ACC112 (cell line): ENCODE data around the gene OR9A2.

Experiments
- H2AFZ ChIP-seq: fragments of 200-600 bp; sonication (generic); one replicate; pipeline ENCODE4 v1.6.0; 2017; ENCODE audit warnings: antibody characterized with exemption, low read length; ENCODE audit not compliant: unreplicated experiment
- H3K27ac ChIP-seq: fragments of 200-600 bp; sonication (generic); 2 replicates; pipeline ENCODE4 v1.5.1; 2014; ENCODE audit warnings: low read depth, mild to moderate bottlenecking, antibody characterized with exemption, low read length, moderate library complexity
- H3K27me3 ChIP-seq: fragments of 200-600 bp; sonication (generic); 2 replicates; pipeline ENCODE4 v1.6.1; 2014; ENCODE audit warnings: mild to moderate bottlenecking, antibody characterized with exemption, low read length, moderate library complexity, mixed read lengths; ENCODE audit not compliant: insufficient read depth
- H3K36me3 ChIP-seq: fragments of 200-600 bp; sonication (generic); 2 replicates; pipeline ENCODE4 v1.6.1; 2016; ENCODE audit warnings: mild to moderate bottlenecking, antibody characterized with exemption, low read length, moderate library complexity, mixed read lengths; ENCODE audit not compliant: insufficient read depth
- H3K4me1 ChIP-seq: fragments of 200-600 bp; sonication (generic); one replicate; pipeline ENCODE4 v1.6.1; 2016; ENCODE audit warnings: low read length, mixed read lengths; ENCODE audit not compliant: insufficient read depth, unreplicated experiment, control insufficient read depth
- H3K4me3 ChIP-seq: fragments of 200-600 bp; sonication (generic); 2 replicates; pipeline ENCODE4 v1.5.1; 2014; ENCODE audit warnings: mild to moderate bottlenecking, low read depth, low read length
- H3K79me2 ChIP-seq: fragments of 200-600 bp; sonication (generic); one replicate; pipeline ENCODE4 v1.6.0; 2016; ENCODE audit warnings: low read length; ENCODE audit not compliant: control insufficient read depth, unreplicated experiment, insufficient read depth

Gene OR9A2

DNA sequence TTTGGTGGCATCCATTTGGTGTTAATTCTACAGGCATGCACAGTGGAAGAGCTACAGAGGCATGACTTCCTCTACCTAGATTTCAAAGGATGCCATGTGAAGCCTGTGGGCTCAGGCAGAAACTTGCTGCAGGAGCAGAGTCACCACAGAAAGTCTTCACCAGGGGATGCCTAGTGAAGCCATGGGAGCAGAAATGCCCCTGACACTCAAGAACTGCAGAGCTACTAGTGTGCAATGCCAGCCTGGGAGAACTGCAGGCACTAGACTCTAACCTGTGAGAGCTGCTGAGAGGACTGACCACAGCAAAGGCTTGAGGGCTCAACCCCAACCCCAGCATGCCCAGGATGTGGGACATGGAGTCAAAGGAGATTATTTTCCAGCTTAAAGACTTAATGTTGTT lies 3.9 kb downstream of the OR9A2 start:
- Histone ChIP-seq H3K36me3 (no peaks in the 10 kb centered on the region), H3K79me2 (no peaks in the 10 kb centered on the region), H2AFZ (no peak overlapping the region), H3K4me1 (peaks cover 4% of the 10 kb centered on the region), H3K4me3 (no peak overlapping the region), H3K27ac (no peak overlapping the region), H3K27me3 (no peaks in the 10 kb centered on the region)

DNA sequence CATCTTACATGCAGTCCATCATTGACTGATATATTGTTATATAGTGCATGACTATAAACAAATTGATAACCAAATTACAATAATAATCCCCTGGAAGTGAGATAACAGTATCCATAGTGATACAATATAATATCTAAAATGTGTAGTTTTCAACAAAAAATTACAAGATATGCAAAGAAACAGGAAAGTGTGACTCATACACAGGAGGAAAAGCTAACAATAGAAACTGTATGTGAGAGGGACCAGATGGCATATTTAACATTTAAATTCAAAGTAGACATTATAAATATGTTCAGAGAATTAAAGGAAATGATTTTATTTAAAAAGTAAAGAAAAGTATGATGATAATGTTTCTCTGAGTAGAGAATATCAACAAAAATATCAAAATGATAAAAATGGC lies 8.0 kb downstream of the OR9A2 start:
- H3K79me2 ChIP-seq, result no peaks in the 10 kb centered on the region
- no peaks in the 10 kb centered on the region for H3K36me3 ChIP-seq
- H3K27ac ChIP-seq, result no peak overlapping the region
- H2AFZ ChIP-seq, result no peak overlapping the region
- H3K4me3 ChIP-seq, result no peak overlapping the region
- H3K4me1 ChIP-seq, result peaks cover 18% of the 10 kb centered on the region
- no peaks in the 10 kb centered on the region for H3K27me3 ChIP-seq

DNA sequence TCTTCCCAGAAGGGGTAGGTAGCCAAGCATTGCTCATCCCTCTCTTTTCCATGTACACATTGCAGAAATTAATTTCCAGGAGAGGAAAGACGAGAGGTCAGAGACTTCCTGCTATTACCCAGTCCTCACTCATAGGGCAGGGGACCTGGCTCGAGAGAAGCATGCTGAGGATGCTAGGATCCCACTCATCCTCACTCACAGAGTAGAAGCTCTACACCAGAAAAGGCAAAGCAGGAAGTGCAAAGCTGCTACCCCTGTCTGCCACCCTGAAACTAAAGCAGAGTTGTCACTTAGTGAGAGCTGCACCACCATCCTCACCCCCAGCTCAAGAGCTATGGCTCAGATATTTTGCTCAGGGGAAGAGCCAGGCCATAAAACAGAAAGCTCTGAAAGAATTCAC lies 9.9 kb downstream of the OR9A2 start:
- H2AFZ ChIP-seq, result no peak overlapping the region
- H3K27me3 ChIP-seq, result no peaks in the 10 kb centered on the region
- peaks cover 28% of the 10 kb centered on the region for H3K4me1 ChIP-seq
- no peaks in the 10 kb centered on the region for H3K36me3 ChIP-seq
- H3K27ac ChIP-seq, result no peak overlapping the region
- H3K79me2 ChIP-seq, result no peaks in the 10 kb centered on the region
- H3K4me3 ChIP-seq, result no peak overlapping the region

DNA sequence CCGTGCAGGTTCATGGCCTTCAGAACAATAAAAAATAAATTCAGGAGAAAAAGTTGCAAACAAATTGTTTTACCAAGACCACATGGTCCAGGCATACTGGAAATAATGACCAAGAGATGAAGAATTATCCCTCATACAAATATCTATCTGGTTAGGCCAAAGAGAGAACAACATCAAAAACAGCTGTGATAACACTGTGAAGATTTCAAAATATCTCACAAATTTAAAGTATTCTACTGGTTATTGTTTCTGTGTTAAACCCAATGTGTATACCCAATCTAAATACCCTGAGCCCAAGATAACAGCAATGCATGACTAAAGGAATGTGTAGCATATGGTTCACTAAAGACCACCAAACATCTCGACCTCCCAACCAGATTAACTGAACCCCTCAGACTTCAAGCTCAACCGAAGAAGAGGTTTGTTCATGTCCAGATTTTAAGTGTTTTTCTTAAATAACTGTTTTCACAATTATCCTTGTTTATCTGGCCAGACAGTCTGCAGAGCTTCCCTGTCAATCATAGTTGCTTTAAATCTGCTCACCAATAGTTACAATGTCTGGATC lies 10.9 kb downstream of the OR9A2 start:
- H2AFZ ChIP-seq, result no peak overlapping the region
- no peak overlapping the region for H3K4me3 ChIP-seq
- H3K27me3 ChIP-seq, result no peaks in the 10 kb centered on the region
- no peaks in the 10 kb centered on the region for H3K36me3 ChIP-seq
- H3K4me1 ChIP-seq, result peaks cover 28% of the 10 kb centered on the region
- H3K79me2 ChIP-seq, result no peaks in the 10 kb centered on the region
- no peak overlapping the region for H3K27ac ChIP-seq

DNA sequence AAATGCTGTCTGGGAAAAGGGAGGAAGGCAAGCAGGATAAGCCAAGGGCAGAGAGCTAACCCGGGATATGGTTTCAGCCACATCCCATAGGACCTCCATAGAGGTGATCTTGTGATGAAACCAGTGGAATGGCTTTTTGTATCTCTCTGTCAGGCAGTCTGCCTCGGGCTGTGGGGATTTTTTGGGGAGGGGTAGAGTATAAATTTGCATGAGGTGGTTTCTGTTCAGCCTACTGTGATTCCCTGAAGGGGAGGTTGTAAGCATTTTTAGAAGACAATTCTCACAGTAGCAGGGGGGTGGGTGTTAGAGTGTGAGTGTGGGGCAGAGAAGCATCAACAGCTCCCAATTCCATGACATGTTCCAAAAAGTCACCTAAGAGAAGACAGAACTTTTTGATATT lies 11.8 kb downstream of the OR9A2 start:
- Histone ChIP-seq H3K27me3 (no peaks in the 10 kb centered on the region), H2AFZ (no peak overlapping the region), H3K79me2 (no peaks in the 10 kb centered on the region), H3K4me1 (peaks cover 28% of the 10 kb centered on the region), H3K4me3 (no peak overlapping the region), H3K36me3 (no peaks in the 10 kb centered on the region), H3K27ac (no peak overlapping the region)

DNA sequence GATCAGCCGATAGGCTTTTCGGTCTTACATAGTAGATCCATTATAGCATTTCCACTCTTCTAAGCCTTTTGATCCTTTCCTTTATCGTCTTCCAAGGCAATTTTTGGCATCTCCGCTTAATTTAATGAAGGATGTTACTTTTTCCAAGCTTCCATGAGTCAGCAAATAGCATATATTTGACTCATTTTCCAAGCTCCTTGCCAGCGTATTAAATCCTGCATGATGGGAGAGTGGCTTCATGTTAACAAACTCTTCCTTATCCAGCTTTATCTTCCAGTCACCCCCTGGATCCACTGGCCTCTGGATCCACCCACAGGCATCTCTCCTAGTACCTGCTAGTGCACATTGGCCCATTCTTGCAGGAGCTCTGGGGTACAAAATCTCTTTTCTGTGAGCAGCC lies 13.0 kb downstream of the OR9A2 start:
- Histone ChIP-seq H3K36me3 (no peaks in the 10 kb centered on the region), H3K27me3 (no peaks in the 10 kb centered on the region), H3K4me1 (peaks cover 26% of the 10 kb centered on the region), H3K27ac (peak overlapping the region; percentile 28), H3K79me2 (no peaks in the 10 kb centered on the region), H2AFZ (peak overlapping the region; percentile 52), H3K4me3 (peak overlapping the region; percentile 38; the same call in 1 of the 2 replicates)

DNA sequence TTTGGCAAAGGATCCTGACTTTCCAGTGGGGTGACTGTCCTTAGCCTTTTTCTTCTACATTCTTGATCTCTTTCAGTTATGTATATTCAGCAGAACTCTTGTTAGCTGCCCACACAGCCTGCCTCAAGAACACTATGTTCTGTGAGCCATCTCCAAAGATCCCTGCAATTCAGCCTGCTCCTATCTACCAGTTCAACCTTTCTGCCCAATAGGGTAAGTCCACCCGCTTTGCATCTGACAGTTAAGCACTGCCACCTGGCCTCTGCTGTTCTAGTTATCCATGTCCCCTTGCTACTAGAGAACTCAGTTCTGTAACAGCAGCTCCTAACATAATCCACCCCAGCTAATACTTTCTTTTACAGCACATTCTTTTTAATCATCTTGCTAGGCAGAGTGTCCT lies 13.5 kb downstream of the OR9A2 start:
- Histone ChIP-seq H3K27ac (peak overlapping the region; percentile 28), H3K79me2 (no peaks in the 10 kb centered on the region), H3K27me3 (no peaks in the 10 kb centered on the region), H3K4me3 (peak overlapping the region; percentile 38; the same call in 1 of the 2 replicates), H3K4me1 (peaks cover 23% of the 10 kb centered on the region), H3K36me3 (no peaks in the 10 kb centered on the region), H2AFZ (peak overlapping the region; percentile 52)

DNA sequence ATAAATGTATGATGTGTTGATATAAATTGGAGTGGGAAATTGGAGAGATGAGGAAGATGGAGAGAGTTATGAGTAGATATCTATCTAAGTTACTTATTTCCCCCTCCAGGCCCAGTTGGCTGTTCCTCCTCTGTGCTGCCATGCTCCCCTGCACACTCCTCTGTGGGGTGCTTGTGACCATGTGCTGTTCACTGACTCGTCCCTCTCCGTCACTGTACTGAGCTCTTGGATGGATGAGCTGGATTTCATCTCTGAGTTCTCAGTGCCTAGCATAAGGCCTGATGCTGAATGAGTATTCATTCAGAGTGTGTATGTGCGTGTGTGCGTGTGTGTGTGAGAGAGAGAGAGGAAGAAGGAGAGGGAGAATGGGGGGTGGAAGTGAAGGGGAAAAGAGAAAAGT lies 14.5 kb downstream of the OR9A2 start:
- Histone ChIP-seq H2AFZ (no peak overlapping the region), H3K27ac (no peak overlapping the region), H3K27me3 (no peaks in the 10 kb centered on the region), H3K36me3 (no peaks in the 10 kb centered on the region), H3K4me1 (peaks cover 23% of the 10 kb centered on the region), H3K4me3 (no peak overlapping the region), H3K79me2 (no peaks in the 10 kb centered on the region)

DNA sequence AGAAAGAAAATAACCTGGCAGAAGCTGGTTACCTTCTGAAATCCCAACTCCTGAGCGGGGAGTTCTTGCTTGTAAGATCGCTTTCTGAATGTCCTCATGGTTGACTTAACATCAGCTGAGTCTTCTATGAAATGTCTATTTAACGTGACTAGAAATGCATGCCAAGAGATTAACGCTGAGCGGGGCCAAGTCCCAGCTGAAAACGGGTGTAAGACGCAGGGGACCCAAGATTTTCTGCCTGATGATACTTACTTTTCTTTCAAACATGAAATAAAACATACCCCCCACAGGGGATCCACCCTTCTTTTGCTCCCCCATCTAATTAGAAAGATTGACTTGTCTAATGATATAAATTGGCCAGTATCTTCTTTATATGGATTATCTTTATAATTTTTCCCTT lies 14.9 kb downstream of the OR9A2 start:
- H3K27ac ChIP-seq, result no peak overlapping the region
- H2AFZ ChIP-seq, result no peak overlapping the region
- no peaks in the 10 kb centered on the region for H3K36me3 ChIP-seq
- H3K79me2 ChIP-seq, result no peaks in the 10 kb centered on the region
- no peaks in the 10 kb centered on the region for H3K27me3 ChIP-seq
- H3K4me1 ChIP-seq, result peaks cover 23% of the 10 kb centered on the region
- H3K4me3 ChIP-seq, result no peak overlapping the region

DNA sequence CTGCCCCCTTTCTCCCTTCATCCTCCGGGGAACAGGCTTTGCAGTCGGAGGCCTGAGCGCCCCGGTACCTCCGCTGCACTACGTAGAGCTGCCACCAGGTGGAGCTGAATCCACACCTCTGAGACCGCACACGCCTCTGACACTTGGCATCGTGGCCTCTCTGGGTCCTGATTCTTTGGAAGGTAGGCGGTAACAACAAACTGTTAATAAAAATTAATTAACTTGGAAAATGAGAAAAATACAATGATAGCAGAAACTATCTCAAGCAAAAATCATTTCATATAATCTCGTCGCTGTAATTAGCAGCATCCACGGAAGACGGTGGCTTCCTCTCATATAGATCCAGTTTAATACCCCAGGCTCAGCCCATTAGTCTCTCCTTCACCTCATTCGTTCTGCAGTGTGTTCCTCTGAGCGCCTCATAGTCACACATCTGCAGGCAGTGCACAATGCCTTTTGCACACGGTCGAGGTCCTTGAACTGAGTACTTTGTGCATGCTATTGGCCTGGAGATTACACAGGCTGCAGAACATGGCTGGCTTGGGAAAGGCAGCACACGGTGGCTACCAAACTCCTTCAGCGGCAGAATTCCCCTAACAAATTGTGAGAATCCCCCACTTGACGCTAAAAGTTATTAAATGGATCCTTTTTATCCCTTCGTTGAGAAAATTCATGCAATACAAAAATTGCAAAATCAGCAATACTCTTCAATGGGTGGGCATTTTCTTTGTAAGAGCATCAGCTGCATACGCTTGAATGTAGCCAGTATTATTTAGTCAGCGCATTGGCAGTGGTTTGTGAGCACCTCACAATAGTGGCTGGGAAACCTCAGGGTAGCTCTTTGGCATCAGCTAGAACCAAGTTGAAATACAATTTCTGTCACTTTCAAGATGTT lies 18.7 kb downstream of the OR9A2 start:
- Histone ChIP-seq H3K36me3 (no peaks in the 10 kb centered on the region), H3K79me2 (no peaks in the 10 kb centered on the region), H3K27me3 (0 out of 2 replicates have a peak, but pooled peaks cover 17% of the 10 kb centered on the region), H3K4me3 (no peak overlapping the region), H2AFZ (no peak overlapping the region), H3K27ac (no peak overlapping the region), H3K4me1 (peaks cover 3% of the 10 kb centered on the region)
